Keratinocyte (primary cell): ENCODE results near the gene SUN5. TPM values are rescaled to one million over a fixed set of nuclear protein-coding genes. Genes with fewer than 3 reads are reported as not detected.

Experiments
- DNase-seq: peaks from one replicate; pipeline ENCODE4 v3.0.0-alpha.2; 2011; ENCODE audit warnings: low read depth, missing footprints, low spot score
- FAIRE-seq: peaks from 2 replicates; lab custom pipeline; 2011; peaks lifted over from hg19 to GRCh38; lab: Jason Lieb, UNC
- H2AFZ ChIP-seq: 2 replicates; pipeline ENCODE4 v1.6.0; 2012; ENCODE audit warnings: low read length, control low read depth, inconsistent platforms; ENCODE audit not compliant: control insufficient read depth
- H3K27ac ChIP-seq: 2 replicates; pipeline ENCODE4 v1.5.1; 2011; ENCODE audit warnings: low read length; ENCODE audit not compliant: control insufficient read depth, insufficient read depth
- H3K27me3 ChIP-seq: 3 replicates; pipeline ENCODE4 v1.6.0; 2011; ENCODE audit warnings: low read length; ENCODE audit not compliant: control insufficient read depth, insufficient read depth; ENCODE audit errors: extremely low read depth
- H3K36me3 ChIP-seq, 2 experiments: 2 replicates in 1 of 2; 3 replicates in 1 of 2; pipeline ENCODE4 v1.5.1; 2011; ENCODE audit warnings: low read length in 2 of 2, mild to moderate bottlenecking in 1 of 2; ENCODE audit not compliant: control insufficient read depth in 2 of 2, insufficient read depth in 2 of 2; ENCODE audit errors: extremely low read depth in 1 of 2
- H3K4me1 ChIP-seq: 3 replicates; pipeline ENCODE4 v1.5.1; 2011; ENCODE audit warnings: low read length; ENCODE audit not compliant: control insufficient read depth, insufficient read depth; ENCODE audit errors: extremely low read depth
- H3K4me2 ChIP-seq: 3 replicates; pipeline ENCODE4 v1.6.0; 2011; ENCODE audit warnings: low read depth, low read length; ENCODE audit not compliant: control insufficient read depth, insufficient read depth; ENCODE audit errors: extremely low read depth
- H3K4me3 ChIP-seq, 3 experiments: fragments of 200-600 bp in 1 of 3; sonication (generic) in 1 of 3; 2 replicates in 2 of 3; 3 replicates in 1 of 3; pipeline ENCODE4 v1.5.1; 2011 to 2016; ENCODE audit warnings: low read length in 3 of 3, mild to moderate bottlenecking in 3 of 3, control low read depth in 2 of 3, inconsistent platforms in 1 of 3, low read depth in 1 of 3, mixed read lengths in 1 of 3, mixed run types in 1 of 3, moderate library complexity in 1 of 3; ENCODE audit not compliant: control insufficient read depth in 2 of 3, insufficient read depth in 2 of 3; ENCODE audit errors: extremely low read depth in 1 of 3
- H3K79me2 ChIP-seq: 2 replicates; pipeline ENCODE4 v1.6.0; 2012; ENCODE audit warnings: low read length; ENCODE audit not compliant: control insufficient read depth, insufficient read depth
- H3K9ac ChIP-seq: 3 replicates; pipeline ENCODE4 v1.6.0; 2011; ENCODE audit warnings: low read length; ENCODE audit not compliant: control insufficient read depth, insufficient read depth; ENCODE audit errors: extremely low read depth
- H3K9me1 ChIP-seq: 3 replicates; pipeline ENCODE4 v1.6.0; 2011; ENCODE audit warnings: low read length; ENCODE audit not compliant: control insufficient read depth, insufficient read depth; ENCODE audit errors: extremely low read depth
- H3K9me3 ChIP-seq: 2 replicates; pipeline ENCODE4 v1.5.1; 2012; ENCODE audit warnings: low read depth, low read length; ENCODE audit not compliant: control insufficient read depth
- H4K20me1 ChIP-seq: 3 replicates; pipeline ENCODE4 v1.6.0; 2011; ENCODE audit warnings: low read length; ENCODE audit not compliant: control insufficient read depth, insufficient read depth; ENCODE audit errors: extremely low read depth
- EZH2 ChIP-seq: IDR thresholded peaks from one replicate; pipeline ENCODE4 v1.6.1; 2012; ENCODE audit warnings: inconsistent platforms, mild to moderate bottlenecking, low read length, moderate library complexity
- dilution Hi-C: fragments of 300-500 bp; cut with MboI; formaldehyde crosslinking; loops from one replicate; pipeline ENCODE4 v1.7.0; 2020; ENCODE audit warnings: low sequenced_read_pairs; ENCODE audit not compliant: extremely low pct_ligation_motif_present
- polyA plus RNA-seq, 5 experiments: library from polyadenylated mRNA; depleted of rRNA in 3 of 5; stranded (reverse) in 3 of 5; stranded (forward) in 1 of 5; unstranded in 1 of 5; fragments of >200 nt; gene quantifications; 1 replicate in 1 of 5; 2 replicates in 3 of 5; 3 replicates in 1 of 5; pipeline versions ENCODE4 v1.2.1 to v1.2.3, GENCODE V29; 2011 to 2012; ENCODE audit warnings: missing spikeins in 2 of 5, low read depth in 1 of 5, low replicate concordance in 1 of 5
- TF ChIP-seq, protein P1 (sequence below), 3 experiments: IDR thresholded peaks in 1 of 3; conservative IDR thresholded peaks in 1 of 3; optimal IDR thresholded peaks in 1 of 3; 2 replicates in 2 of 3; 3 replicates in 1 of 3; pipeline versions ENCODE3 to v1.5.1; 2011; ENCODE audit warnings: low read length in 3 of 3, mild to moderate bottlenecking in 3 of 3, moderate library complexity in 2 of 3, control low read depth in 1 of 3, inconsistent platforms in 1 of 3; ENCODE audit not compliant: insufficient read depth in 2 of 3; ENCODE audit errors: extremely low read depth in 1 of 3

SUN5 gene
- polyA plus RNA-seq, 1 donor (not counting 4 experiments of a cell fraction or from before 2014, with no cell fraction given) = not detected

DNA sequence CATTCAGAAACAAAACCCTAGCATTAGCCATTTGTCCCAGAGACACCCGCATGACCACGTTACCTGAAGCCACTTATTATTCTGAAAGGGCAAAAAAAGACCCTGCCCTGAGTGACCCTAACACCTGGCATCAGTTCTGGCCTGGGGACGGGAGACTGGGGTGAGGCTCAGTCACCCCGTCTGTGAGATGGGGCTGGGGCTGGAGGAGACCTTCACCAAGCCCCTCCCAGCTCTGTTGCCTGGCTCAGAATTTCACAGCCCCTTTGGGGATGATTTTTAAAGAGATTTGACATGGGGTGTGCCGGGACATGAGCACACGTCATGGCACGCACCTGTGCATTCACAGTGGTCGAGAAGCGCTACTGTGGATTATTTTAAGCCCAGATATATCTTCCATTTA, 25.8 kb upstream of the SUN5 start:
- no peak for FAIRE-seq
- H3K27ac ChIP-seq = no peak overlapping the region

DNA sequence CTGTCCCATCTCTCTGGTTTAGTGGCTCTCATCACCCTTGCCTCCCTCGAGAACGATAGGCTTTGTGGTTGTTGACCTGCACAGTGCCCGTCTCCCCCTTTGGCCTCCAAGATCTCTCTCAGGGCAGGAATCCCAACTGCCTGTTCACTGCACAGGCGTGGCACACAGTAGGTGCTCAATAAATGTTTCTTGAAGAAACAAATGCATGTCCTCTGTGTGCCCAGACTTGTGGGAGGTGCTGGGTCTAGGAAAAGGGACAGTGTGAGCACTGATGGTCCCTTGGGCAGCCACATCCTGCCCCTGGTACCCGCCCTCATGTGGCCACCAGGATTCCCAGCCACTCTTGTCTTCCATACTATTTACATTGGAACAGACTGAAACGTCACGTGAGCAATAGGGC, 24.6 kb upstream of the SUN5 start:
- FAIRE-seq = no peak
- H3K36me3 ChIP-seq = no peaks in the 10 kb centered on the region
- TF ChIP-seq, protein P1, sequence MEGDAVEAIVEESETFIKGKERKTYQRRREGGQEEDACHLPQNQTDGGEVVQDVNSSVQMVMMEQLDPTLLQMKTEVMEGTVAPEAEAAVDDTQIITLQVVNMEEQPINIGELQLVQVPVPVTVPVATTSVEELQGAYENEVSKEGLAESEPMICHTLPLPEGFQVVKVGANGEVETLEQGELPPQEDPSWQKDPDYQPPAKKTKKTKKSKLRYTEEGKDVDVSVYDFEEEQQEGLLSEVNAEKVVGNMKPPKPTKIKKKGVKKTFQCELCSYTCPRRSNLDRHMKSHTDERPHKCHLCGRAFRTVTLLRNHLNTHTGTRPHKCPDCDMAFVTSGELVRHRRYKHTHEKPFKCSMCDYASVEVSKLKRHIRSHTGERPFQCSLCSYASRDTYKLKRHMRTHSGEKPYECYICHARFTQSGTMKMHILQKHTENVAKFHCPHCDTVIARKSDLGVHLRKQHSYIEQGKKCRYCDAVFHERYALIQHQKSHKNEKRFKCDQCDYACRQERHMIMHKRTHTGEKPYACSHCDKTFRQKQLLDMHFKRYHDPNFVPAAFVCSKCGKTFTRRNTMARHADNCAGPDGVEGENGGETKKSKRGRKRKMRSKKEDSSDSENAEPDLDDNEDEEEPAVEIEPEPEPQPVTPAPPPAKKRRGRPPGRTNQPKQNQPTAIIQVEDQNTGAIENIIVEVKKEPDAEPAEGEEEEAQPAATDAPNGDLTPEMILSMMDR (optimal IDR thresholded peaks at IDR 0.05 in 1 of 3, IDR thresholded peaks at IDR 0.05 in 1 of 3, conservative IDR thresholded peaks at IDR 0.05 in 1 of 3; ENCODE audit: extremely low read depth in 1 of 3, insufficient read depth in 2 of 3, low read length in 3 of 3) = no peak
- TF ChIP-seq EZH2 = no peak
- dilution Hi-C loops = no loop called here
- no peaks in the 10 kb centered on the region for H3K9me3 ChIP-seq
- no peaks in the 10 kb centered on the region for H3K27me3 ChIP-seq
- no peaks in the 10 kb centered on the region for H3K4me1 ChIP-seq
- no peaks in the 10 kb centered on the region for H4K20me1 ChIP-seq
- H3K79me2 ChIP-seq = no peaks in the 10 kb centered on the region
- no peak for DNase-seq
- no peak overlapping the region for H2AFZ ChIP-seq
- H3K9ac ChIP-seq = no peak overlapping the region
- H3K27ac ChIP-seq = no peak overlapping the region
- no peak overlapping the region for H3K4me2 ChIP-seq
- H3K9me1 ChIP-seq = no peaks in the 10 kb centered on the region
- no peak overlapping the region for H3K4me3 ChIP-seq

More for the DNA sequence above, 25.8 kb upstream of the SUN5 start:
- Histone ChIP-seq H3K9ac (no peak overlapping the region), H4K20me1 (no peaks in the 10 kb centered on the region), H3K9me1 (no peaks in the 10 kb centered on the region), H3K4me2 (no peak overlapping the region), H3K4me1 (no peaks in the 10 kb centered on the region), H2AFZ (no peak overlapping the region), H3K4me3 (no peak overlapping the region), H3K9me3 (no peaks in the 10 kb centered on the region), H3K79me2 (no peaks in the 10 kb centered on the region), H3K27me3 (no peaks in the 10 kb centered on the region), H3K36me3 (no peaks in the 10 kb centered on the region)
- no peak for DNase-seq
- dilution Hi-C loops = no loop called here
- TF ChIP-seq, protein P1 (optimal IDR thresholded peaks at IDR 0.05 in 1 of 3, IDR thresholded peaks at IDR 0.05 in 1 of 3, conservative IDR thresholded peaks at IDR 0.05 in 1 of 3; ENCODE audit: extremely low read depth in 1 of 3, insufficient read depth in 2 of 3, low read length in 3 of 3) = no peak
- TF ChIP-seq EZH2 = no peak
